IMR-90 (cell line): ENCODE results near the gene KDM2B. TPM values are rescaled to one million over a fixed set of nuclear protein-coding genes. Genes with fewer than 3 reads are reported as not detected.

Source experiments
- ATAC-seq: fragments of 200-7000 bp; cut with Tn5 transposase; 2 replicates; pipeline ENCODE4 v1.9.1; 2020; ENCODE audit warnings: low read depth, mild to moderate bottlenecking, moderate library complexity
- BruUV-seq: library from RNA; stranded (reverse); fragments of 400-500 nt; replicated peaks from 2 replicates; lab custom pipeline; 2021; lab: Mats Ljungman, UMichigan
- CTCF ChIA-PET: fragments of 300-600 bp; formaldehyde crosslinking; extraction: SDS; loops from one replicate; lab custom pipeline; 2021; ENCODE audit warnings: antibody characterized with exemption; lab: Yijun Ruan, JAX
- POLR2A ChIA-PET: fragments of 300-600 bp; sonication (Branson Sonifier 250); formaldehyde crosslinking; loops from one replicate; lab custom pipeline; 2022; ENCODE audit warnings: antibody characterized with exemption; ENCODE audit not compliant: unreplicated experiment; lab: Charles Lee
- DNase-seq: peaks from one replicate; pipeline ENCODE4 v3.0.0; 2013
- H2AFZ ChIP-seq: replicated peaks from 2 replicates; pipeline ENCODE3; 2013; ENCODE audit warnings: low read length, mild to moderate bottlenecking; ENCODE audit not compliant: poor library complexity
- H2AK5ac ChIP-seq: 2 replicates; pipeline ENCODE4 v1.6.1; 2013; ENCODE audit warnings: low read depth, low read length, inconsistent platforms
- H2AK9ac ChIP-seq: replicated peaks from 2 replicates; pipeline ENCODE3; 2013; ENCODE audit warnings: mild to moderate bottlenecking, low read depth, low read length, moderate library complexity; ENCODE audit not compliant: poor library complexity
- H2BK120ac ChIP-seq: 2 replicates; pipeline ENCODE4 v1.6.1; 2013; ENCODE audit warnings: low read depth, low read length, inconsistent platforms
- H2BK15ac ChIP-seq: 3 replicates; pipeline ENCODE4 v1.6.1; 2013; ENCODE audit warnings: low read depth, low read length, inconsistent platforms
- H2BK20ac ChIP-seq: 2 replicates; pipeline ENCODE4 v1.6.1; 2013; ENCODE audit warnings: low read depth, mild to moderate bottlenecking, inconsistent platforms, low read length, moderate library complexity
- H2BK5ac ChIP-seq: 2 replicates; pipeline ENCODE4 v1.6.1; 2013; ENCODE audit warnings: mild to moderate bottlenecking, low read depth, low read length, inconsistent platforms; ENCODE audit not compliant: poor library complexity, severe bottlenecking
- H3K14ac ChIP-seq: replicated peaks from 2 replicates; pipeline ENCODE4 v1.6.1; 2013; ENCODE audit warnings: low read depth, low read length, inconsistent platforms
- H3K18ac ChIP-seq: 2 replicates; pipeline ENCODE4 v1.6.1; 2013; ENCODE audit warnings: low read depth, low read length, control low read depth
- H3K23ac ChIP-seq: 2 replicates; pipeline ENCODE4 v1.6.1; 2013; ENCODE audit warnings: low read depth, low read length, inconsistent platforms
- H3K27ac ChIP-seq: 2 replicates; pipeline ENCODE4 v1.5.1; 2013; ENCODE audit warnings: mild to moderate bottlenecking, control low read depth, low read length; ENCODE audit not compliant: insufficient read depth
- H3K27me3 ChIP-seq: 2 replicates; pipeline ENCODE4 v1.6.1; 2013; ENCODE audit warnings: low read length; ENCODE audit not compliant: control insufficient read depth, insufficient read depth
- H3K36me3 ChIP-seq: 2 replicates; pipeline ENCODE4 v1.6.1; 2013; ENCODE audit warnings: low read length, mixed read lengths; ENCODE audit not compliant: control insufficient read depth, insufficient read depth
- H3K4ac ChIP-seq: 2 replicates; pipeline ENCODE4 v1.6.1; 2013; ENCODE audit warnings: low read depth, low read length, inconsistent platforms
- H3K4me1 ChIP-seq: 2 replicates; pipeline ENCODE4 v1.6.1; 2013; ENCODE audit warnings: low read length, mixed read lengths; ENCODE audit not compliant: control insufficient read depth, insufficient read depth
- H3K4me2 ChIP-seq: 2 replicates; pipeline ENCODE4 v1.6.1; 2013; ENCODE audit warnings: low read depth, mild to moderate bottlenecking, control low read depth, low read length, moderate library complexity
- H3K4me3 ChIP-seq: 2 replicates; pipeline ENCODE4 v1.5.1; 2013; ENCODE audit warnings: low read depth, mild to moderate bottlenecking, control low read depth, low read length, moderate library complexity; ENCODE audit not compliant: insufficient read depth
- H3K56ac ChIP-seq: 2 replicates; pipeline ENCODE4 v1.6.1; 2013; ENCODE audit warnings: low read length, inconsistent platforms; ENCODE audit not compliant: insufficient read depth; ENCODE audit errors: extremely low read depth
- H3K79me1 ChIP-seq, 2 experiments: 2 replicates each; pipeline ENCODE4 v1.6.1; 2013; ENCODE audit warnings: low read length in 2 of 2, inconsistent platforms in 1 of 2, low read depth in 1 of 2
- H3K9ac ChIP-seq: 2 replicates; pipeline ENCODE4 v1.6.1; 2013; ENCODE audit warnings: low read depth, low read length, control low read depth
- H3K9me1 ChIP-seq: 2 replicates; pipeline ENCODE4 v1.6.1; 2013; ENCODE audit warnings: low read length, inconsistent platforms; ENCODE audit not compliant: insufficient read depth
- H3K9me3 ChIP-seq: 2 replicates; pipeline ENCODE4 v1.6.1; 2013; ENCODE audit warnings: low read length; ENCODE audit not compliant: control insufficient read depth, insufficient read depth
- H4K20me1 ChIP-seq: 2 replicates; pipeline ENCODE4 v1.6.1; 2013; ENCODE audit warnings: low read length, inconsistent platforms; ENCODE audit not compliant: insufficient read depth
- H4K5ac ChIP-seq: 2 replicates; pipeline ENCODE4 v1.6.1; 2013; ENCODE audit warnings: mild to moderate bottlenecking, low read depth, low read length, control low read depth
- H4K8ac ChIP-seq, 2 experiments: 2 replicates each; pipeline ENCODE4 v1.6.1; 2013; ENCODE audit warnings: low read depth in 2 of 2, low read length in 2 of 2, control low read depth in 1 of 2, inconsistent platforms in 1 of 2
- H4K91ac ChIP-seq: 2 replicates; pipeline ENCODE4 v1.6.1; 2013; ENCODE audit warnings: low read depth, low read length, inconsistent platforms; ENCODE audit not compliant: insufficient read depth
- BHLHE40 ChIP-seq: fragments of 150-350 bp; IDR thresholded peaks from 2 replicates; pipeline ENCODE4 v1.6.1; 2016; ENCODE audit warnings: mild to moderate bottlenecking, low read depth, low read length
- CEBPB ChIP-seq: IDR thresholded peaks from 2 replicates; pipeline ENCODE4 v1.6.1; 2012; ENCODE audit warnings: low read depth, low read length, improper control_type of control experiment
- FOS ChIP-seq: fragments of 150-350 bp; IDR thresholded peaks from 2 replicates; pipeline ENCODE4 v1.6.1; 2016; ENCODE audit warnings: low read depth, low read length
- MAFK ChIP-seq: IDR thresholded peaks from 2 replicates; pipeline ENCODE4 v1.6.1; 2012; ENCODE audit warnings: low read depth, low read length, improper control_type of control experiment
- MAZ ChIP-seq: IDR thresholded peaks from 2 replicates; pipeline ENCODE4 v1.6.1; 2012; ENCODE audit warnings: low read depth, mild to moderate bottlenecking, low read length, improper control_type of control experiment, moderate library complexity, borderline replicate concordance
- MXI1 ChIP-seq: IDR thresholded peaks from 2 replicates; pipeline ENCODE4 v1.6.1; 2012; ENCODE audit warnings: low read depth, mild to moderate bottlenecking, low read length, moderate library complexity, borderline replicate concordance
- POLR2A ChIP-seq: IDR thresholded peaks from 2 replicates; pipeline ENCODE4 v1.6.1; 2012; ENCODE audit warnings: mild to moderate bottlenecking, low read depth, low read length
- RAD21 ChIP-seq: IDR thresholded peaks from 2 replicates; pipeline ENCODE4 v1.6.1; 2012; ENCODE audit warnings: low read length, improper control_type of control experiment
- RCOR1 ChIP-seq: IDR thresholded peaks from 2 replicates; pipeline ENCODE4 v1.6.1; 2012; ENCODE audit warnings: mild to moderate bottlenecking, low read length, improper control_type of control experiment; ENCODE audit not compliant: insufficient replicate concordance
- RFX5 ChIP-seq: IDR thresholded peaks from 2 replicates; pipeline ENCODE4 v1.8.0; 2012; ENCODE audit warnings: low read depth, mild to moderate bottlenecking, low read length, moderate library complexity
- WGBS, 2 experiments: methylation state at CpG; one replicate each; pipeline versions ENCODE4 v1.1.5 to v1.1.7; 2013; ENCODE audit warnings: missing lambda C conversion rate in 2 of 2; ENCODE audit not compliant: insufficient read length in 1 of 2; ENCODE audit errors: extremely low coverage in 2 of 2; 5-methylcytosine and 5-hydroxymethylcytosine counted together
- dilution Hi-C: fragments of 300-500 bp; cut with HindIII; formaldehyde crosslinking; loops from one replicate; pipeline ENCODE4 v1.14.3; 2018; ENCODE audit warnings: low sequenced_read_pairs; ENCODE audit not compliant: unreplicated experiment
- in situ Hi-C: fragments of 300-500 bp; cut with MboI; formaldehyde crosslinking; loops from 3 replicates; pipeline ENCODE4 v1.14.3; 2019; ENCODE audit warnings: low sequenced_read_pairs, inconsistent platforms, mixed read lengths
- intact Hi-C: fragments of 100-400 bp; cut with micrococcal nuclease; formaldehyde crosslinking; loops from 2 replicates; pipeline ENCODE4 v1.10.0; 2022
- polyA plus RNA-seq, 3 experiments: library from polyadenylated mRNA; depleted of rRNA; stranded (reverse); fragments of >200 nt; gene quantifications; 2 replicates each; pipeline ENCODE4 v1.2.3, GENCODE V29; 2012; ENCODE audit warnings: low replicate concordance in 1 of 3
- total RNA-seq: library from RNA; depleted of rRNA; stranded (reverse); fragments of >200 nt; gene quantifications from 2 replicates; pipeline ENCODE4 v1.2.3, GENCODE V29; 2012
- TF ChIP-seq, protein P1 (sequence below): fragments of 150-350 bp; IDR thresholded peaks from 2 replicates; pipeline ENCODE4 v1.6.1; 2017; ENCODE audit warnings: mild to moderate bottlenecking, antibody characterized with exemption, low read length, low read depth
- TF ChIP-seq, protein P2 (sequence below): fragments of 150-350 bp; IDR thresholded peaks from 2 replicates; pipeline ENCODE4 v1.6.1; 2016; ENCODE audit warnings: low read depth, mild to moderate bottlenecking, low read length, moderate library complexity, borderline replicate concordance
- TF ChIP-seq, protein P3 (sequence below): conservative IDR thresholded peaks from 2 replicates; pipeline ENCODE4 v1.5.1; 2012; ENCODE audit warnings: mild to moderate bottlenecking, low read depth, low read length, improper control_type of control experiment

The KDM2B gene
- total and polyA plus RNA-seq, 2 of the 4 experiments (the other 2 are of a cell fraction): 22.6 to 24.2 TPM

DNA sequence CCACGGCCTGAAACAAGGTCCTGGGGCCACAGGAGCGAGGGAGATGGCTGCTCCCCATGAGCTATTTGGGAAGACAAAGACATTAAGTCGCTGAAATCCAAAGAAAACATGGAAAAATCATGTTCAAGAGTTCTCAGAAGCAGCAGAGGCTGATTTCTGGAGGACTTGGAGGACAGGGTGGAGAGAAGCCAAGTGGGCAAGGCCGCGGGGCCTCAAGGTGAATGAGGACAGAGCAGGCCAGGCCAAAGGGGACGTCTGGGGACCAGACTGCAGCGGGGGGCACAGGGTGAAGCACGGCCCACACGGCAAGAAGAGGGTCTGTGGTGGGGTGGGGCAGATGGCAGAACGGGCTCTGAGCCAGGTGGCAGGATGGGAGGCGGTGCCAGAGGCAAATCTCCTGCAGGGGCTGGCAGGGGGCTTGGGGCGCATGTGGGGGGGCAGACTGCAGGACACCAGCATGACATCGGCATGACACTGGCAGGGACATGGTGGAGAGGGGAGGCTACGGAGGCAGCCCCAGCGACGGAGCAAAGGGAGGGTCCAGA, 132.0 kb downstream of the KDM2B start:
- ChIA-PET CTCF (no interaction called here), POLR2A (interaction anchor here (0.6 kb wide), 2 partner anchors 13 to 97 kb away, joined by 5 to 6 read pairs; partner anchors contain the start of gene ANAPC5)
- dilution Hi-C loops (no loop called here), in situ Hi-C loops (no loop called here), intact Hi-C loops (no loop called here)
- H4K91ac ChIP-seq: no peak overlapping the region
- no peak overlapping the region for H3K56ac ChIP-seq
- BruUV-seq: no TSS peak
- H3K27ac ChIP-seq: no peak overlapping the region
- peaks cover 3% of the 10 kb centered on the region for H4K20me1 ChIP-seq
- H3K23ac ChIP-seq: no peak overlapping the region
- no peaks in the 10 kb centered on the region for H3K4me1 ChIP-seq
- no peak overlapping the region for H2AFZ ChIP-seq
- H4K8ac ChIP-seq: no peak overlapping the region
- ATAC-seq (no peak), DNase-seq (no peak)
- peaks cover 12 to 41% of the 10 kb centered on the region in 2 experiments for H3K79me1 ChIP-seq
- no peak overlapping the region for H3K18ac ChIP-seq
- H3K9me1 ChIP-seq: no peaks in the 10 kb centered on the region; the same call in 1 of the 2 replicates
- no peaks in the 10 kb centered on the region for H3K27me3 ChIP-seq
- no peak overlapping the region for H2AK5ac ChIP-seq
- no peak overlapping the region for H3K4ac ChIP-seq
- peaks cover 19% of the 10 kb centered on the region for H3K36me3 ChIP-seq
- H3K9ac ChIP-seq: no peak overlapping the region
- no peak overlapping the region for H2BK20ac ChIP-seq
- TF ChIP-seq RFX5 (no peak), BHLHE40 (no peak), FOS (no peak), MXI1 (no peak), RAD21 (no peak), CEBPB (no peak), MAFK (no peak), POLR2A (no peak), RCOR1 (no peak), MAZ (no peak)
- TF ChIP-seq, protein P1, sequence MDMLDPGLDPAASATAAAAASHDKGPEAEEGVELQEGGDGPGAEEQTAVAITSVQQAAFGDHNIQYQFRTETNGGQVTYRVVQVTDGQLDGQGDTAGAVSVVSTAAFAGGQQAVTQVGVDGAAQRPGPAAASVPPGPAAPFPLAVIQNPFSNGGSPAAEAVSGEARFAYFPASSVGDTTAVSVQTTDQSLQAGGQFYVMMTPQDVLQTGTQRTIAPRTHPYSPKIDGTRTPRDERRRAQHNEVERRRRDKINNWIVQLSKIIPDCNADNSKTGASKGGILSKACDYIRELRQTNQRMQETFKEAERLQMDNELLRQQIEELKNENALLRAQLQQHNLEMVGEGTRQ: no peak
- TF ChIP-seq, protein P2, sequence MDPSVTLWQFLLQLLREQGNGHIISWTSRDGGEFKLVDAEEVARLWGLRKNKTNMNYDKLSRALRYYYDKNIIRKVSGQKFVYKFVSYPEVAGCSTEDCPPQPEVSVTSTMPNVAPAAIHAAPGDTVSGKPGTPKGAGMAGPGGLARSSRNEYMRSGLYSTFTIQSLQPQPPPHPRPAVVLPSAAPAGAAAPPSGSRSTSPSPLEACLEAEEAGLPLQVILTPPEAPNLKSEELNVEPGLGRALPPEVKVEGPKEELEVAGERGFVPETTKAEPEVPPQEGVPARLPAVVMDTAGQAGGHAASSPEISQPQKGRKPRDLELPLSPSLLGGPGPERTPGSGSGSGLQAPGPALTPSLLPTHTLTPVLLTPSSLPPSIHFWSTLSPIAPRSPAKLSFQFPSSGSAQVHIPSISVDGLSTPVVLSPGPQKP: no peak
- TF ChIP-seq, protein P3, sequence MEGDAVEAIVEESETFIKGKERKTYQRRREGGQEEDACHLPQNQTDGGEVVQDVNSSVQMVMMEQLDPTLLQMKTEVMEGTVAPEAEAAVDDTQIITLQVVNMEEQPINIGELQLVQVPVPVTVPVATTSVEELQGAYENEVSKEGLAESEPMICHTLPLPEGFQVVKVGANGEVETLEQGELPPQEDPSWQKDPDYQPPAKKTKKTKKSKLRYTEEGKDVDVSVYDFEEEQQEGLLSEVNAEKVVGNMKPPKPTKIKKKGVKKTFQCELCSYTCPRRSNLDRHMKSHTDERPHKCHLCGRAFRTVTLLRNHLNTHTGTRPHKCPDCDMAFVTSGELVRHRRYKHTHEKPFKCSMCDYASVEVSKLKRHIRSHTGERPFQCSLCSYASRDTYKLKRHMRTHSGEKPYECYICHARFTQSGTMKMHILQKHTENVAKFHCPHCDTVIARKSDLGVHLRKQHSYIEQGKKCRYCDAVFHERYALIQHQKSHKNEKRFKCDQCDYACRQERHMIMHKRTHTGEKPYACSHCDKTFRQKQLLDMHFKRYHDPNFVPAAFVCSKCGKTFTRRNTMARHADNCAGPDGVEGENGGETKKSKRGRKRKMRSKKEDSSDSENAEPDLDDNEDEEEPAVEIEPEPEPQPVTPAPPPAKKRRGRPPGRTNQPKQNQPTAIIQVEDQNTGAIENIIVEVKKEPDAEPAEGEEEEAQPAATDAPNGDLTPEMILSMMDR: no peak
- no peak overlapping the region for H2BK5ac ChIP-seq
- WGBS, 2 experiments: 80% methylated on average over 9 of the region's 16 CpGs; no CpG with 5 or more reads in 1 of the 2 experiments
- H3K4me3 ChIP-seq: no peak overlapping the region
- H2AK9ac ChIP-seq: no peak overlapping the region
- H3K14ac ChIP-seq: no peak overlapping the region
- no peak overlapping the region for H4K5ac ChIP-seq
- no peak overlapping the region for H2BK15ac ChIP-seq
- H3K4me2 ChIP-seq: no peak overlapping the region
- no peak overlapping the region for H2BK120ac ChIP-seq
- H3K9me3 ChIP-seq: no peaks in the 10 kb centered on the region
